Panc1 (cell line): Measurements from ENCODE around the gene CHRNB1. TPM values are rescaled to one million over a fixed set of nuclear protein-coding genes. Genes with fewer than 3 reads are reported as not detected.

Experiments used
- ATAC-seq: fragments of 200-7000 bp; cut with Tn5 transposase; 2 replicates; pipeline ENCODE4 v1.9.1; 2020; ENCODE audit warnings: mild to moderate bottlenecking, moderate library complexity
- BruUV-seq: library from RNA; stranded (reverse); fragments of 400-500 nt; replicated peaks from 2 replicates; lab custom pipeline; 2021; lab: Mats Ljungman, UMichigan
- CTCF ChIA-PET: fragments of 300-600 bp; sonication (Branson Sonifier 250); formaldehyde crosslinking; loops from one replicate; lab custom pipeline; 2022; ENCODE audit warnings: antibody characterized with exemption; lab: Charles Lee
- POLR2A ChIA-PET: fragments of 300-600 bp; sonication (Branson Sonifier 250); formaldehyde crosslinking; loops from one replicate; lab custom pipeline; 2022; ENCODE audit warnings: antibody characterized with exemption; lab: Charles Lee
- DNase-seq: peaks from one replicate; pipeline ENCODE4 v3.0.0-alpha.2; 2010; ENCODE audit warnings: low read depth, low spot score
- H3K27ac ChIP-seq: 2 replicates; pipeline ENCODE4 v1.5.1; 2011; ENCODE audit warnings: mild to moderate bottlenecking, low read length, inconsistent platforms
- H3K27me3 ChIP-seq: fragments of 200-500 bp; sonication (Bioruptor generic); 2 replicates; pipeline ENCODE4 v1.6.0; 2014; ENCODE audit warnings: low read length, inconsistent platforms; ENCODE audit not compliant: control insufficient read depth, insufficient read depth
- H3K36me3 ChIP-seq: fragments of 200-500 bp; sonication (Bioruptor generic); 2 replicates; pipeline ENCODE4 v1.5.1; 2014; ENCODE audit warnings: inconsistent platforms, mild to moderate bottlenecking, low read length, moderate library complexity; ENCODE audit not compliant: control insufficient read depth, insufficient read depth
- H3K4me1 ChIP-seq: 2 replicates; pipeline ENCODE4 v1.5.1; 2011; ENCODE audit warnings: inconsistent platforms, mild to moderate bottlenecking, low read length, moderate library complexity; ENCODE audit not compliant: control insufficient read depth, insufficient read depth
- H3K4me3 ChIP-seq, 2 experiments: 2 replicates each; pipeline ENCODE4 v1.5.1; 2011 to 2012; ENCODE audit warnings: low read depth in 2 of 2, low read length in 2 of 2, mild to moderate bottlenecking in 2 of 2, inconsistent platforms in 1 of 2, moderate library complexity in 1 of 2
- H3K9me3 ChIP-seq: fragments of 200-500 bp; sonication (Bioruptor generic); 2 replicates; pipeline ENCODE4 v1.5.1; 2014; ENCODE audit warnings: low read depth, mild to moderate bottlenecking, inconsistent platforms, low read length, moderate library complexity; ENCODE audit not compliant: control insufficient read depth, insufficient read depth
- CTCF ChIP-seq: fragments of 450-650 bp; IDR thresholded peaks from 2 replicates; pipeline ENCODE4 v1.5.1; 2017; ENCODE audit warnings: mild to moderate bottlenecking
- POLR2AphosphoS5 ChIP-seq: IDR thresholded peaks from 2 replicates; pipeline ENCODE4 v1.6.1; 2012; ENCODE audit warnings: mild to moderate bottlenecking, low read depth, low read length, moderate library complexity
- REST ChIP-seq, 2 experiments: IDR thresholded peaks; 2 replicates each; pipeline ENCODE4 v1.6.1; 2011 to 2012; ENCODE audit warnings: low read depth in 2 of 2, control low read depth in 1 of 2, low read length in 1 of 2, mild to moderate bottlenecking in 1 of 2, moderate library complexity in 1 of 2; ENCODE audit not compliant: insufficient read depth in 1 of 2
- SIN3A ChIP-seq: IDR thresholded peaks from 2 replicates; pipeline ENCODE4 v1.6.1; 2012; ENCODE audit warnings: low read depth, mild to moderate bottlenecking, low read length, moderate library complexity, borderline replicate concordance; ENCODE audit not compliant: insufficient read depth
- TCF7L2 ChIP-seq: IDR thresholded peaks from 2 replicates; pipeline ENCODE4 v1.6.1; 2011; ENCODE audit warnings: mild to moderate bottlenecking, low read depth, low read length, inconsistent platforms
- in situ Hi-C: cut with HindIII; loops from 2 replicates; pipeline ENCODE4 v1.10.0; 2016; ENCODE audit warnings: low sequenced_read_pairs, low pct_unique_long_range_greater_than_20kb
- intact Hi-C: fragments of 100-400 bp; cut with micrococcal nuclease; formaldehyde crosslinking; loops from one replicate; pipeline ENCODE4 v1.10.0; 2022; ENCODE audit not compliant: unreplicated experiment
- total RNA-seq: library from RNA; stranded (reverse); gene quantifications from one replicate; pipeline ENCODE4 v1.2.1, GENCODE V29; 2021; ENCODE audit not compliant: unreplicated experiment

CHRNB1 gene
- total RNA-seq, 1 experiment from 2014 or later = 14.3 TPM

- Histone ChIP-seq H3K36me3 (no peaks in the 10 kb centered on the region), H3K27me3 (no peaks in the 10 kb centered on the region), H3K4me1 (peaks cover 3% of the 10 kb centered on the region), H3K27ac (no peak overlapping the region), H3K9me3 (no peaks in the 10 kb centered on the region), H3K4me3 (peak overlapping the region; percentile 61 to 63; a peak in 3 of 4 replicates)
- TF ChIP-seq REST (IDR thresholded peaks at IDR 0.05; ENCODE audit: insufficient read depth in 1 of 2, low read depth in 2 of 2, low read length in 1 of 2) (no peak), SIN3A (no peak), CTCF (no peak), POLR2AphosphoS5 (no peak), TCF7L2 (no peak)
- BruUV-seq = no TSS peak
- DNase-seq = no peak
- CTCF ChIA-PET = interaction anchor here (0.7 to 0.8 kb wide), 2 partner anchors 99 to 152 kb away, joined by 4 to 5 read pairs; no protein-coding TSS in a partner anchor
- POLR2A ChIA-PET = interaction anchor here (0.6 to 0.8 kb wide), 2 partner anchors 12 to 167 kb away, joined by 3 to 5 read pairs; partner anchors contain the start of gene PLSCR3
- intact Hi-C loops = no loop called here
- in situ Hi-C loops = no loop called here
- no peak for ATAC-seq
Observed at GRCh38 chr17:7406235-7406825, 38.5 kb upstream of the CHRNB1 start.

GRCh38 chr17:7407082-7407481, 37.8 kb upstream of the CHRNB1 start:
- H3K27me3 ChIP-seq = no peaks in the 10 kb centered on the region
- ChIA-PET CTCF (interaction anchor here (0.7 to 0.8 kb wide), 2 partner anchors 98 to 151 kb away, joined by 4 to 5 read pairs; no protein-coding TSS in a partner anchor), POLR2A (interaction anchor here (0.8 kb wide), 1 partner anchor 167 kb away, joined by 5 read pairs; no protein-coding TSS in a partner anchor)
- no peak for DNase-seq
- H3K27ac ChIP-seq = no peak overlapping the region
- H3K9me3 ChIP-seq = no peaks in the 10 kb centered on the region
- peaks cover 3% of the 10 kb centered on the region for H3K4me1 ChIP-seq
- no peak for ATAC-seq
- no peak overlapping the region for H3K4me3 ChIP-seq
- intact Hi-C loops (no loop called here), in situ Hi-C loops (no loop called here)
- no peaks in the 10 kb centered on the region for H3K36me3 ChIP-seq
- BruUV-seq = no TSS peak
- TF ChIP-seq REST (IDR thresholded peaks at IDR 0.05; ENCODE audit: insufficient read depth in 1 of 2, low read depth in 2 of 2, low read length in 1 of 2) = no peak
- TF ChIP-seq SIN3A = no peak
- no peak for TF ChIP-seq CTCF
- TF ChIP-seq TCF7L2 = no peak
- TF ChIP-seq POLR2AphosphoS5 = no peak
